H9 (cell line): Measurements from ENCODE around the gene IGLL5. TPM values are rescaled to one million over a fixed set of nuclear protein-coding genes. Genes with fewer than 3 reads are reported as not detected.

Experiments used
- DNase-seq: peaks from one replicate; pipeline ENCODE4 v3.0.0-alpha.2; 2017
- H2AFZ ChIP-seq: one replicate; pipeline ENCODE4 v1.6.1; 2013; ENCODE audit warnings: mild to moderate bottlenecking, low read length, control low read depth, moderate library complexity
- H2AK5ac ChIP-seq: 2 replicates; pipeline ENCODE4 v1.6.1; 2013; ENCODE audit warnings: low read length, control low read depth, mixed read lengths; ENCODE audit not compliant: insufficient read length
- H2BK120ac ChIP-seq: one replicate; pipeline ENCODE4 v1.6.1; 2013; ENCODE audit warnings: low read depth, mild to moderate bottlenecking, low read length, control low read depth, inconsistent platforms; ENCODE audit not compliant: poor library complexity, severe bottlenecking
- H2BK12ac ChIP-seq: 2 replicates; pipeline ENCODE4 v1.6.1; 2013; ENCODE audit warnings: low read length, control low read depth, mixed read lengths, low read depth; ENCODE audit not compliant: insufficient read length
- H2BK15ac ChIP-seq: 2 replicates; pipeline ENCODE4 v1.6.1; 2013; ENCODE audit warnings: low read depth, low read length, control low read depth
- H2BK20ac ChIP-seq: one replicate; pipeline ENCODE4 v1.6.1; 2013; ENCODE audit warnings: low read depth, mild to moderate bottlenecking, low read length, control low read depth, inconsistent platforms; ENCODE audit not compliant: poor library complexity, severe bottlenecking
- H2BK5ac ChIP-seq: 2 replicates; pipeline ENCODE4 v1.6.1; 2013; ENCODE audit warnings: low read length, control low read depth, mixed read lengths; ENCODE audit not compliant: insufficient read length
- H3K14ac ChIP-seq: 2 replicates; pipeline ENCODE4 v1.6.1; 2013; ENCODE audit warnings: low read length, control low read depth; ENCODE audit not compliant: insufficient read depth
- H3K18ac ChIP-seq: 2 replicates; pipeline ENCODE4 v1.6.1; 2013; ENCODE audit warnings: low read depth, mild to moderate bottlenecking, mixed read lengths, low read length, control low read depth; ENCODE audit not compliant: insufficient read length
- H3K23ac ChIP-seq: 2 replicates; pipeline ENCODE4 v1.6.1; 2013; ENCODE audit warnings: low read length, control low read depth, mixed read lengths, low read depth; ENCODE audit not compliant: insufficient read length
- H3K23me2 ChIP-seq: 2 replicates; pipeline ENCODE4 v1.6.1; 2013; ENCODE audit warnings: low read depth, mild to moderate bottlenecking, mixed read lengths, low read length, control low read depth; ENCODE audit not compliant: insufficient read length, poor library complexity, severe bottlenecking
- H3K27ac ChIP-seq: 2 replicates; pipeline ENCODE4 v1.5.1; 2013; ENCODE audit warnings: low read length, control low read depth, mixed read lengths, low read depth; ENCODE audit not compliant: insufficient read length
- H3K27me3 ChIP-seq: 2 replicates; pipeline ENCODE4 v1.6.1; 2013; ENCODE audit warnings: low read length, control low read depth, inconsistent platforms; ENCODE audit not compliant: insufficient read depth
- H3K4ac ChIP-seq: 2 replicates; pipeline ENCODE4 v1.6.1; 2013; ENCODE audit warnings: low read depth, mild to moderate bottlenecking, control low read depth, inconsistent platforms, low read length, moderate library complexity
- H3K4me1 ChIP-seq: 2 replicates; pipeline ENCODE4 v1.6.1; 2013; ENCODE audit warnings: low read length, control low read depth, inconsistent platforms; ENCODE audit not compliant: insufficient read depth
- H3K4me2 ChIP-seq: 2 replicates; pipeline ENCODE4 v1.6.1; 2013; ENCODE audit warnings: low read length, control low read depth, mixed read lengths; ENCODE audit not compliant: insufficient read length, insufficient read depth
- H3K56ac ChIP-seq: 2 replicates; pipeline ENCODE4 v1.6.1; 2013; ENCODE audit warnings: low read depth, mild to moderate bottlenecking, mixed read lengths, low read length, control low read depth; ENCODE audit not compliant: insufficient read length
- H3K79me1 ChIP-seq: 2 replicates; pipeline ENCODE4 v1.6.1; 2013; ENCODE audit warnings: low read depth, mild to moderate bottlenecking, moderate library complexity, low read length, control low read depth, inconsistent platforms; ENCODE audit not compliant: insufficient read depth, poor library complexity, severe bottlenecking
- H3K79me2 ChIP-seq: 2 replicates; pipeline ENCODE4 v1.6.1; 2013; ENCODE audit warnings: low read length, control low read depth, inconsistent platforms; ENCODE audit not compliant: insufficient read depth
- H3K9ac ChIP-seq: 2 replicates; pipeline ENCODE4 v1.6.1; 2013; ENCODE audit warnings: low read length, control low read depth, mixed read lengths; ENCODE audit not compliant: insufficient read length; ENCODE audit errors: extremely low read depth
- H3K9me3 ChIP-seq: one replicate; pipeline ENCODE4 v1.6.1; 2013; ENCODE audit warnings: low read depth, low read length, inconsistent platforms; ENCODE audit not compliant: control insufficient read depth
- H3T11ph ChIP-seq: one replicate; pipeline ENCODE4 v1.6.1; 2013; ENCODE audit warnings: mild to moderate bottlenecking, low read length, control low read depth, inconsistent platforms
- H4K20me1 ChIP-seq: one replicate; pipeline ENCODE4 v1.6.1; 2013; ENCODE audit not compliant: control insufficient read depth, insufficient read length, insufficient read depth
- H4K5ac ChIP-seq: 2 replicates; pipeline ENCODE4 v1.6.1; 2013; ENCODE audit warnings: low read depth, mild to moderate bottlenecking, mixed read lengths, low read length, control low read depth; ENCODE audit not compliant: insufficient read length
- H4K8ac ChIP-seq: replicated peaks from 2 replicates; pipeline ENCODE4 v1.6.1; 2013; ENCODE audit warnings: low read length, control low read depth, mixed read lengths, low read depth; ENCODE audit not compliant: insufficient read length
- H4K91ac ChIP-seq: 2 replicates; pipeline ENCODE4 v1.6.1; 2013; ENCODE audit warnings: low read depth, mild to moderate bottlenecking, moderate library complexity, mixed read lengths, low read length, control low read depth; ENCODE audit not compliant: insufficient read length
- H3K27ac Mint-ChIP-seq, 3 experiments: 2 replicates in 2 of 3; 3 replicates in 1 of 3; pipeline ENCODE4 v1.8.0; 2020 to 2021; ENCODE audit warnings: mixed read lengths in 3 of 3, mild to moderate bottlenecking in 1 of 3, moderate library complexity in 1 of 3
- H3K27me3 Mint-ChIP-seq: 2 replicates; pipeline ENCODE4 v1.8.0; 2021; ENCODE audit warnings: low read depth, mild to moderate bottlenecking, moderate library complexity, mixed read lengths
- H3K36me3 Mint-ChIP-seq, 3 experiments: 2 replicates in 2 of 3; 3 replicates in 1 of 3; pipeline ENCODE4 v1.8.0; 2020 to 2021; ENCODE audit warnings: low read depth in 3 of 3, mixed read lengths in 3 of 3; ENCODE audit not compliant: insufficient read depth in 1 of 3
- H3K4me1 Mint-ChIP-seq, 2 experiments: 2 replicates each; pipeline ENCODE4 v1.8.0; 2020; ENCODE audit warnings: mixed read lengths in 2 of 2
- H3K4me3 Mint-ChIP-seq, 2 experiments: 2 replicates in 1 of 2; 3 replicates in 1 of 2; pipeline ENCODE4 v1.8.0; 2020 to 2021; ENCODE audit warnings: mild to moderate bottlenecking in 2 of 2, mixed read lengths in 2 of 2, moderate library complexity in 1 of 2
- H3K9me3 Mint-ChIP-seq, 2 experiments: 2 replicates in 1 of 2; 3 replicates in 1 of 2; pipeline ENCODE4 v1.8.0; 2020; ENCODE audit warnings: mild to moderate bottlenecking in 2 of 2, mixed read lengths in 2 of 2, moderate library complexity in 1 of 2
- CTCF ChIP-seq: fragments of 200-600 bp; sonication (generic); conservative IDR thresholded peaks from 3 replicates; pipeline ENCODE4 v1.8.0; 2021; ENCODE audit warnings: antibody characterized with exemption, mild to moderate bottlenecking
- WGBS: extraction: QIAGEN DNeasy Blood & Tissue Kit; methylation state at CpG from one replicate; pipeline ENCODE4 v1.1.7; 2013; ENCODE audit warnings: missing lambda C conversion rate, low lambda C conversion rate, mixed read lengths; ENCODE audit not compliant: insufficient read length; ENCODE audit errors: extremely low coverage; 5-methylcytosine and 5-hydroxymethylcytosine counted together
- total RNA-seq: library from RNA; stranded (reverse); gene quantifications from 2 replicates; pipeline ENCODE4 v1.2.1, GENCODE V29; 2021

The IGLL5 gene
- total RNA-seq, 1 experiment from 2014 or later: not detected

DNA sequence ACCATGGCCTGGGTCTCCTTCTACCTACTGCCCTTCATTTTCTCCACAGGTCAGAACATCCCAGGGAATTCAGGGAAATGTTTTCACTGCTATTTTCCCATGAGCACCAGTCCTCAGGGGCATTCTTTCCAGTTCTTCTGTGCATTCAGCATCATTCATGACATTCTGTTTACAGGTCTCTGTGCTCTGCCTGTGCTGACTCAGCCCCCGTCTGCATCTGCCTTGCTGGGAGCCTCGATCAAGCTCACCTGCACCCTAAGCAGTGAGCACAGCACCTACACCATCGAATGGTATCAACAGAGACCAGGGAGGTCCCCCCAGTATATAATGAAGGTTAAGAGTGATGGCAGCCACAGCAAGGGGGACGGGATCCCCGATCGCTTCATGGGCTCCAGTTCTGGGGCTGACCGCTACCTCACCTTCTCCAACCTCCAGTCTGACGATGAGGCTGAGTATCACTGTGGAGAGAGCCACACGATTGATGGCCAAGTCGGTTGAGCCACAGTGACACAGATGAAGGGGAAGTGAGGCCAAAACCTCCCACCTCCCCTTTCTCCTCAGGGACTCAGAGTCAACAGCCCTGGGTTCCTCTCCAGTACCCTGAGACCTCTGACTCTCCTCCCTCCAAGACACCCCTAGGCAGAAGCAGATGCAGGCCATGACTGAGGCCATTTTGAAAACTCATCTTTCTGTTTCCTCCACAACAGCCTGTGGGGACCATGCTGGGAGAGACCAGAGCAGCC lies 15.9 kb upstream of the IGLL5 start:
- no peak overlapping the region for H2AFZ ChIP-seq

More for the DNA sequence above, 15.9 kb upstream of the IGLL5 start:
- Histone ChIP-seq H2BK5ac (no peak overlapping the region), H2BK12ac (no peak overlapping the region), H3T11ph (no peak overlapping the region), H3K4ac (no peak overlapping the region), H3K4me1 (no peaks in the 10 kb centered on the region), H3K23me2 (no peaks in the 10 kb centered on the region), H2BK20ac (no peak overlapping the region), H2BK120ac (no peak overlapping the region), H3K79me2 (no peaks in the 10 kb centered on the region), H4K91ac (no peak overlapping the region), H3K79me1 (no peaks in the 10 kb centered on the region), H3K27me3 (peaks cover 10% of the 10 kb centered on the region; the same call in 1 of the 2 replicates), H4K5ac (no peak overlapping the region), H2AK5ac (no peak overlapping the region), H3K23ac (no peak overlapping the region), H2BK15ac (no peak overlapping the region), H3K56ac (no peak overlapping the region), H3K14ac (no peak overlapping the region), H4K8ac (no peak overlapping the region), H3K18ac (no peak overlapping the region), H3K9ac (no peak overlapping the region), H4K20me1 (no peaks in the 10 kb centered on the region), H3K4me2 (no peak overlapping the region), H3K27ac (no peak overlapping the region), H3K9me3 (no peaks in the 10 kb centered on the region)
- H3K4me3 Mint-ChIP-seq: no peak overlapping the region
- no peaks in the 10 kb centered on the region for H3K36me3 Mint-ChIP-seq
- H3K27ac Mint-ChIP-seq: no peak overlapping the region
- DNase-seq: no peak
- WGBS: no CpG with 5 or more reads among the region's 10 CpGs
- no peaks in the 10 kb centered on the region for H3K4me1 Mint-ChIP-seq
- no peak for TF ChIP-seq CTCF
- H3K9me3 Mint-ChIP-seq: no peaks in the 10 kb centered on the region
- H3K27me3 Mint-ChIP-seq: peaks cover 95% of the 10 kb centered on the region
